Pons (tissue), 1 donor: ENCODE data around the gene PRKRA.
"Not testable (repeated sequence)": the region's sequence is repeated elsewhere in the genome, so short reads cannot be mapped to it uniquely, and the experiment has no call there.

ENCODE experiments used
- DNase-seq: peaks from one replicate; pipeline ENCODE4 v3.0.0-alpha.2; 2016; ENCODE audit warnings: low spot score

PRKRA gene

DNA sequence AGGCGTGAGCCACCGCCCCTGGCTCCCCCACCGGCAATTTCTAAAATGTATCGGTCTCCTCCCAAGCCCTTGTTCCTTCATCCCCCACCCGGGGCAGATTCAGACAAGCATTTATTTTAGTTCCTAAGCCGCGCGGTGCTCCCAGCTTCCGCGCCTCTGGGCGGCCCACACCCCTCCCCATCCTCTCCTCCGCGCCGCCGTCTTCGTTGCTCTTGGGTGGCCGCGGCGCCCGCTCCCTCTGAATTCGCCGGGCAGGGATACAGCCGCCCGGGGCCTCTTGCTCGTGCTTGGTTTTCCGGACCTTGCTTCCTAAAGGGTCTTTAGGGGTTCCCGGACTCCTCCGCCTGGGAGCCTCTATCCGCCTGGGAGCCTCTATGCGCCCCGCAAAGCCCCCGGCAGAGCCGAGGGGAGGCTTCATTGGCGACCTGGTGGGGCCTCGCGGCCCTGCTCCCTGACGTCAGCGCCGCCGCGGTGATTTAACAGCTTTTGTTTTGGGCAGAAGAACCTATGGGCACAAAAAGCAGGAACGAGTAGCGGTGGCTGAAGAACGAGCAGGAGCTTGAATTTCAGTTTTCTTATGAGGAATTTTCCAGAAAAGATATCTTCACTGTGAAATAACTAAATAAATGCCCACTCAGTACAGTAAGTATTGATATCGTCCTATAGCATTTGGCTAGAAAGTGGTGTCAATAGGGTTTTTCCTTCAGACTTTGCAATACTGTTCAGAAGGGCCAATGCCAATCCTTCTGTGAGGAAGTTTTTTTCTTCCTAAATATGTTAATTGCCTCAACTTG, 37.3 kb downstream of the PRKRA start:
- peak; percentile 60 for DNase-seq

- not testable (repeated sequence) for DNase-seq
Measured at GRCh38 chr2:178412453-178412852, 38.5 kb downstream of the PRKRA start.

DNA sequence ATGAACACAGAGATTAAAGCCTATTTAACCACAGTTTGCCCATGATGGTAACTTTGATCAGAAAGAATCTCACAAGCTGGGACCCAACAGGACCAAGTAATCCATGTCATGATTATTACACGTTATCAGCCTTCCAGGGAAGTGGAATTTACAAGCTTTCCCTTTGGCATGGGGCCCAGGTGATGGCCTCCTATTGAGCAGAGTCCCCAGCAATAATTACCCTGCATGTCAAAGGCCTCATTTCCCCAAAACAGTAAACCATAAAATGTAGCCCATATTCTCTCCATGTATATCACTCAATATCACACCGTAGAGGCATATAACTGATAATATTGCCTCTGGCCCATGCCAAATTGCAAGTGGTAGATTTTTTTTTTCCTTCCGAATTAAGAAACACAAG, 38.9 kb downstream of the PRKRA start:
- no peak for DNase-seq

DNA sequence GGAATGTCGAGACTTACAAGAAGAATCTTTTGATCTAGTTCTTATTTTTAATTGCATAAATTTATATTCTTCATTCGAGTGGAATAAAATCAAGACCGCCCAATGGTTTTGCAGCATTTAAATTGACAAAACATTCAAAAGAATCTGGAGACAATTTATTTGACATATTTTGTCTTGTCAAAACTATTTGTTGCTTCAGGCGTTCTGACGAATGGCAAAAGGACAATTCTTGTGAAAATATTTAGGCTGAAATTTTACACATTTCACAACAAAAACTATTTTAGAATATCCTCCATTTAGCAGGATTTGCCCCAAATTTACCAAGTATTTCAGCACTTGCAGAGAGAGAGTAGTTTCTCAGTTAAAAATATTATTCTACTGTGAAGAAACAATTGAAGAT, 41.7 kb downstream of the PRKRA start:
- no peak for DNase-seq

- no peak for DNase-seq
Measured at GRCh38 chr2:178404368-178404767, 46.6 kb downstream of the PRKRA start.

DNA sequence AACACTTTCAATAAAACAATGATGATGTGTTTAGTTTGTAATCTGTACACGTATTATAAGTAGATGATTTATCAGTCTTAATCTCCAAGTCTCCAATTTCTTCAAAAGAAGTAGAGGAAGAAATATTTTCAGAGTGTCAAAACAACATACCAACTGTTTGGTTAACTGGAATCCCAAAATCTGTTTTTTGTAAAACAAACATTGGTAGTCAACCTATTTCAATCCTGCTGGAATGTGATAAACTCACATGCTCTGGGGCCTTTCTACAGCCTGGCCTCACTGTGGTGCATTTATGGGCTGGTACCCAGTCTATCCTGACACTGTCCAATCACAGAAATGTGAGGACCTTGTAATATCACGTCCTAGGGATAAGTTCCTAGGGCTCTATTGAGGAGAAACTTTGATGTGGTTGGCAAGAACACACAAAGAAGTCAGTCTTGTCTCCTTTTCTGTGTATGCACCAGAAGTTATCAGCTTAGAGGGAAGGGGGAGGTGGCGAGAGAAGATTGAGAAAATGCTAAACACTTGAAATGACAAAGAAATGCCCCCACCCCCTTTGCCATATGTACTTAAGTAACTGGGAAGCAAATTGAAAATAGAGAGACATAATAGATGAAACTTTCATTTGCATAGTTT, 47.2 kb downstream of the PRKRA start:
- no peak for DNase-seq

DNA sequence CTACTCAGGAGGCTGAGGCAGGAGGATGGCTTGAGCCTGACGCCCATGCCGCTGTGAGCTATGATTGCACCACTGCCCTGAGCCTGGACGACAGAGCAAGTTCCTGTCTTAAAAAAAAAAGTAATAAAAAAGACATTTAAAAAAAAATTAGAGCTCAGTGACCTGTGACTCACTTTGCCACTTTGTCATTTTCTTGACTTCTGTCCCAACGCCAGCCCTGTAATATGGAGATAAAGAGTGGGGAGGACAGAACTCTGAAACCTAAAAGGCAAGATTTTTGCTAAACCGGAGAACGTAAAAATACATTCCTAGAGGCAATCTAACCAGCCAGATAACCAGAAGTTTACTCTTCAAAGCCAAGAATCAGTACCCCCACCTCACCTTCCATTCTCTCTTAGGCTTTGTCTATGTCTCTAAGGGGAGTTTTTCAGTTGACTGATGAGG, 49.0 kb downstream of the PRKRA start:
- DNase-seq = no peak

DNA sequence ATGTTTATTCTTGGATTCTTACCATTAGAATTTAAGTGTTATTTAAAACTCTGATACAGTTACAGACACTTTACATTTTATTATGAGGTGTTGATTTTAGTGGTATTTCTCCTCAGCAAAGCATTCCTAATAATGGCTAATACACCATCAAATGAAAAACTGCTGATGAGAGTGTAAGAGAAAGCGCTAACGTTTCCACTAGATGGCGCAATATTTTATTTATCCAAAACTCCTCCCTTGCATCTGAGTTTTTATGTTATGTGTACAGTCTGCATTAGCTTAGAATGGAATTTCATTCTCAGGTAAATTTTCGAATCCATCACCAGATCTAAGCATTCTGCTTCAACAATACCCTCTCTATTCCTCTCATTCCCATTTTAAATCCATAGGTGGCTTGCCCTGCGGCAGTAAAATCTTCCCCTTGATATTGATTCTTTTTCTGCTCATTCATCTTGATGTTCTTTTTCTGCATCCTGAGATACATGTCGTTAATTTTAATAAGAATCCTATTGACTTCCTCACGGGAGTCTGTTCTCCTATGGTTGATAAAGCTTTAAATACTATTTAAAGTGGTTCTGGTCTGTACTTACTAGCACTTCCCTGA, 53.9 kb downstream of the PRKRA start:
- peak; percentile 79 for DNase-seq

GRCh38 chr2:178395941-178396570, 54.9 kb downstream of the PRKRA start:
- DNase-seq = no peak

DNA sequence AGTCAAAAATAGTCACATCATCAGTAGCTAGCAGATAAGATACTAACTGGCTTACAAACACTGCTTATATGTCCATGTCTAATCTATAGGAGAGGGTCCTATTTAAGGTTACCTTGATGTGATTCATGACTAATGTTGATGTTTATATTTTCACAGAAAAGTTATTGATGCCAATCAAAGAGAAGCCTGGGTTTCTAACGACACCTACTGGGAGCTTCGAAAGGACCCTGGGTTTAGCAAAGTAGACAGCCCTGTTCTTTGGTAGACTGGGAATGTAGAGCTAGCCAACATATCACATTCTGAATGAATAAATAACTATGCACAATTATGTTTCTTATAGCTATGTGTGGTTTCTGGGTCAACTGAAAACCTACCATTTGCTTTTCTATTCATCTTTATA, 55.7 kb downstream of the PRKRA start:
- no peak for DNase-seq

GRCh38 chr2:178394859-178395258, 56.1 kb downstream of the PRKRA start:
- no peak for DNase-seq

- DNase-seq = no peak
Measured at GRCh38 chr2:178392215-178392614, 58.8 kb downstream of the PRKRA start.

GRCh38 chr2:178391701-178392100, 59.3 kb downstream of the PRKRA start:
- no peak for DNase-seq

DNA sequence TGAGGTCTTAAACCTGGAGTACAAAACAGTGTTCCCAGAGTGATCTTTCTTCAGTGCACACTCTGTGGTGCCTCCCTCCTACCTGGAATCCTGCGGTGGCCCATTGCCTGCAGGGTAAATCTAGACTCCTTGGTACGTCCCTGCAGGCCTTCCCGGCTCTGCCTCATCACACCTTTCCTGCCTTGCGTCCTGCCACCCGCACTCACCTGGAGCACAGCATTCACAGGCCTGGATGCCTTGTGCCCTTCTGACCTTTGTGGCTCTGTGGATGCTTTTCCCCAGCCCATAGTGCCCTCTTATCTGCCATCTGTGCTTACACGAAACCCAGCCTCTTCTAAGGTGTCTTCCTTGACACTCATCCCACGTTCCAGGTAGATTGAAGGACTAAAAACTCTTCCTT, 62.7 kb downstream of the PRKRA start:
- DNase-seq = no peak

DNA sequence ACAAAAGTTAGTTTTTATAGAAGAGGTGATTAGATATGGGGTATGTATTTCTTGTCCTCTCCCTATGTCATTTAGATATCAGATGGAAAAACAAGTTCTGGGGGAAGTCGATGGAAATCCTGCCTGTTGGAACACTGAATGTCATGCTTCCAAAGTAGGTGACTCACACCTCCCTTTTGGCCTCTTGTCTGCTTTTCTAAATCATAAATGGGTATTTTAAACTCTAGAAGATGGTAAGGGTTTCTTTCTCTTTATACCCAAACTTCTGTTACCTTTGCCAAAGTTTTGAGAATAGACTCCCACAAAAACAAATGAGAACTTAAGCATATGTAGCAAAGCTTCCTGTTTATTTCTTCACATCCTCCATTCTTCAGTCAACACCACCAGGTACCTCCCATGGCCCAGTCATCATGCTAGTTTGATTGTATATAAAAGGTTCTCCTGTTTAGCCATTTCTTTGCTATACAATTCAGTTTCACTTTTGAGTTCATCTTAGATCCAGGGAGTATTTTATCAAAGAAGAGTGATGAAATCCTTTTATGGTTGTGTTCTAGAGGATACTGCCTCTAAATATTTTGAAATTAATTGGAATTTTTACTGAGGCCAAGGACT, 63.9 kb downstream of the PRKRA start:
- DNase-seq = no peak

GRCh38 chr2:178385595-178386148, 65.3 kb downstream of the PRKRA start:
- no peak for DNase-seq

DNA sequence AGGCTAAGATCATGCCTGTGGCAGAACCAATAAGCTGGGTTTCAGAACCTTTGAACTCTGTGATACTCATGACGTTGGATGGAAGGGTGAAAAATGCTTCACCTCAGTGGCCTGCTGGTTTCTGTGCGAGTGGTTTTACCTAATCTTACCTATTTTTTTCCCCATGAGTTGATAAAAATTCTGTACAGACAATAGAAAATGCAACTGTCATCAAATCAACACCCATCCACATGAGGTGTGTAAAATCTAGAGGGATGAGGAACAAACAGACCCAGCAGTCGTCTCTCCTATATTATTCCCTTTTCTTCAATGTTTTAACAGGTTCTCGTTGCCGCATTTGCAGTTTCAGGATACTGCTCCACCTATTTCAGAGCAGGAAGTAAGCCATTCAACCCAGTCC, 67.3 kb downstream of the PRKRA start:
- no peak for DNase-seq
